Body of pancreas (tissue), 4 donors: Measurements from ENCODE around the gene CD247. TPM values are rescaled to one million over a fixed set of nuclear protein-coding genes. Genes with fewer than 3 reads are reported as not detected.

Experiments
- ATAC-seq: fragments of 150-250 bp; one replicate; pipeline ENCODE4 v1.9.1; 2016
- DNase-seq, 4 donors: peaks; one replicate each; pipeline ENCODE4 v3.0.0-alpha.2; 2019
- H3K27ac ChIP-seq, 4 donors: fragments of 200-600 bp; sonication (generic); 1 replicate in 3 of 4; 2 replicates in 1 of 4; pipeline versions ENCODE4 v1.5.1 to v1.6.1; 2016 to 2019; ENCODE audit warnings: mild to moderate bottlenecking in 1 of 4, mixed read lengths in 1 of 4, moderate library complexity in 1 of 4
- H3K27me3 ChIP-seq, 2 donors: fragments of 200-600 bp; sonication (generic); one replicate each; pipeline ENCODE4 v1.6.0; 2016; ENCODE audit warnings: mild to moderate bottlenecking in 1 of 2
- H3K36me3 ChIP-seq, 2 donors: fragments of 200-600 bp; sonication (generic); replicated peaks in 1 of 2; 2 replicates each; pipeline ENCODE4 v1.5.1; 2016; ENCODE audit warnings: low read depth in 2 of 2; ENCODE audit not compliant: insufficient read depth in 1 of 2
- H3K4me1 ChIP-seq: fragments of 200-600 bp; sonication (generic); one replicate; pipeline ENCODE4 v1.6.0; 2016
- H3K4me3 ChIP-seq, 2 donors: fragments of 200-600 bp; sonication (generic); 1 replicate in 1 of 2; 2 replicates in 1 of 2; pipeline ENCODE4 v1.5.1; 2016 to 2019
- H3K9me3 ChIP-seq, 3 donors: fragments of 200-600 bp; sonication (generic); 1 replicate in 2 of 3; 2 replicates in 1 of 3; pipeline ENCODE4 v1.5.1; 2016
- CTCF ChIP-seq, 7 experiments: fragments of 450-650 bp in 4 of 7; fragments of 200-600 bp in 3 of 7; sonication (generic) in 3 of 7; IDR thresholded peaks; one replicate each; pipeline ENCODE4 v1.5.1; 2016 to 2019; ENCODE audit warnings: antibody characterized with exemption in 7 of 7
- POLR2A ChIP-seq, 3 donors: fragments of 450-650 bp; IDR thresholded peaks; one replicate each; pipeline ENCODE4 v1.6.1; 2016; ENCODE audit warnings: antibody characterized with exemption in 3 of 3, mild to moderate bottlenecking in 2 of 3
- WGBS, 2 donors: methylation state at CpG; one replicate each; pipeline ENCODE4 v1.1.5; 2017; 5-methylcytosine and 5-hydroxymethylcytosine counted together
- intact Hi-C: fragments of 100-400 bp; cut with DNase I; formaldehyde crosslinking; loops from one replicate; pipeline ENCODE4 v1.15.1; 2023
- total RNA-seq, 2 donors: library from RNA; depleted of rRNA; stranded (reverse); fragments of >200 nt; gene quantifications; one replicate each; pipeline ENCODE4 v1.1.0, GENCODE V29; 2016

CD247 gene
- total RNA-seq, 2 donors from 2014 or later, result 2.3 to 3.3 TPM

- no peaks in the 10 kb centered on the region for H3K36me3 ChIP-seq
- H3K9me3 ChIP-seq, result no peaks in the 10 kb centered on the region
- H3K27me3 ChIP-seq, result no peaks in the 10 kb centered on the region
- no peak overlapping the region for H3K27ac ChIP-seq
- no peak for DNase-seq
- no peak for ATAC-seq
- TF ChIP-seq POLR2A (IDR thresholded peaks at IDR 0.05) (no peak), CTCF (IDR thresholded peaks at IDR 0.05) (no peak)
- intact Hi-C loops, result no loop called here
- 88 to 97% methylated on average over 1 of the region's 1 CpG for WGBS, 2 donors
- H3K4me1 ChIP-seq, result peaks cover 25% of the 10 kb centered on the region
- no peak overlapping the region for H3K4me3 ChIP-seq
These were observed 109.1 kb downstream of the CD247 start for GRCh38 chr1:167409183-167409582.

- H3K27me3 ChIP-seq, result no peaks in the 10 kb centered on the region
- no peaks in the 10 kb centered on the region for H3K36me3 ChIP-seq
- 88 to 93% methylated on average over 1 of the region's 1 CpG for WGBS, 2 donors
- no peaks in the 10 kb centered on the region for H3K9me3 ChIP-seq
- H3K4me3 ChIP-seq, result no peak overlapping the region
- intact Hi-C loops, result no loop called here
- no peak for TF ChIP-seq POLR2A (IDR thresholded peaks at IDR 0.05)
- no peak for TF ChIP-seq CTCF (IDR thresholded peaks at IDR 0.05)
- H3K4me1 ChIP-seq, result peaks cover 18% of the 10 kb centered on the region
- ATAC-seq (no peak), DNase-seq (no peak)
- H3K27ac ChIP-seq, result no peak overlapping the region
These were observed 110.0 kb downstream of the CD247 start for GRCh38 chr1:167408355-167408754.

- no peaks in the 10 kb centered on the region for H3K9me3 ChIP-seq
- DNase-seq (no peak), ATAC-seq (no peak)
- WGBS, 2 donors, result 81 to 91% methylated on average over 3 of the region's 3 CpGs
- no peaks in the 10 kb centered on the region for H3K27me3 ChIP-seq
- TF ChIP-seq CTCF (IDR thresholded peaks at IDR 0.05) (no peak), POLR2A (IDR thresholded peaks at IDR 0.05) (no peak)
- no peaks in the 10 kb centered on the region for H3K4me1 ChIP-seq
- no peak overlapping the region for H3K4me3 ChIP-seq
- no peaks in the 10 kb centered on the region for H3K36me3 ChIP-seq
- intact Hi-C loops, result no loop called here
- H3K27ac ChIP-seq, result no peak overlapping the region
These were observed 113.4 kb downstream of the CD247 start for GRCh38 chr1:167404908-167405307.

- no peak overlapping the region for H3K4me3 ChIP-seq
- 70 to 76% methylated on average over 4 of the region's 4 CpGs for WGBS, 2 donors
- H3K27me3 ChIP-seq, result no peaks in the 10 kb centered on the region
- intact Hi-C loops, result no loop called here
- TF ChIP-seq CTCF (IDR thresholded peaks at IDR 0.05), result no peak
- no peak for TF ChIP-seq POLR2A (IDR thresholded peaks at IDR 0.05)
- no peak for ATAC-seq
- H3K9me3 ChIP-seq, result no peaks in the 10 kb centered on the region
- H3K36me3 ChIP-seq, result no peaks in the 10 kb centered on the region
- H3K4me1 ChIP-seq, result no peaks in the 10 kb centered on the region
- H3K27ac ChIP-seq, result no peak overlapping the region
- DNase-seq, result no peak
These were observed 114.0 kb downstream of the CD247 start for GRCh38 chr1:167404161-167404888.
